ENCODE measurements around the gene ABCC4.

ABCC4 gene

DNA sequence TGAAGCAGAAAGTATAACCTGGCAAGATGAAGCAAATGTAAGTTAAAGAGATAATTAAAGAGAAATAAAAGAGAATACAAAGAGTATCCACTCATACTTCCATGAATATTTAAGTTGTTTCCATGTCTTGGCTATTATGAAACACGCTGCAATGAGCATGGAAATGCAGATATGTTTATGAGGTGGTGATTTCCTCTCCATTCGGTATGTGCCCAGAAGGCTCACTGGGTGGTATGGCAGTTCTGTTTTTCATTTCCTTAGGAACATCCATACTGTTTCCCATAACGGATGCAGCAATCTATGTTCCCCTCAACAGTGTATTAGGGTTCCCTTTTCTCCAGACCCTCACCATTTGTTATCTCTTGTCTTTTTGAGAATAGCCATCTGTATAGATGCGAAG is 316.3 kb downstream of the ABCC4 start:
- DNase-seq = no peak

DNA sequence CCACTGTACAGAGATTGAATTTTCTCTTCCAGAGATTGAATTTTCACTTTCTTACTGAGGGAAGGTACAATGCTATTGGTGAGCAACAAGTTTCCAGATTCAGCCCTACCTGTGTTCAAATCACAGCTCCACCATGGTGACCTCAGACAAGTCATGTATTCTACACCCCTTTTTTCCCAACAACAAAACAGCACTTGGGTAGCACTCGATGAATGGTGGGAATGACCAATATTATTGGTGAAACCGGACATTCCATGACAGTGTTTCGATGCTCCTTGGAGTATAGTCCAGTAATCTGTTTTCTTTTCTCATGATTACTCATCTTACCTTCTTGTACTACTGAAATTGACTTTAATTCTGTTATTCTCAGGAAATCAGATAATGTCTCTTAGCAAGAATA is 322.7 kb downstream of the ABCC4 start:
- DNase-seq = no peak

DNA sequence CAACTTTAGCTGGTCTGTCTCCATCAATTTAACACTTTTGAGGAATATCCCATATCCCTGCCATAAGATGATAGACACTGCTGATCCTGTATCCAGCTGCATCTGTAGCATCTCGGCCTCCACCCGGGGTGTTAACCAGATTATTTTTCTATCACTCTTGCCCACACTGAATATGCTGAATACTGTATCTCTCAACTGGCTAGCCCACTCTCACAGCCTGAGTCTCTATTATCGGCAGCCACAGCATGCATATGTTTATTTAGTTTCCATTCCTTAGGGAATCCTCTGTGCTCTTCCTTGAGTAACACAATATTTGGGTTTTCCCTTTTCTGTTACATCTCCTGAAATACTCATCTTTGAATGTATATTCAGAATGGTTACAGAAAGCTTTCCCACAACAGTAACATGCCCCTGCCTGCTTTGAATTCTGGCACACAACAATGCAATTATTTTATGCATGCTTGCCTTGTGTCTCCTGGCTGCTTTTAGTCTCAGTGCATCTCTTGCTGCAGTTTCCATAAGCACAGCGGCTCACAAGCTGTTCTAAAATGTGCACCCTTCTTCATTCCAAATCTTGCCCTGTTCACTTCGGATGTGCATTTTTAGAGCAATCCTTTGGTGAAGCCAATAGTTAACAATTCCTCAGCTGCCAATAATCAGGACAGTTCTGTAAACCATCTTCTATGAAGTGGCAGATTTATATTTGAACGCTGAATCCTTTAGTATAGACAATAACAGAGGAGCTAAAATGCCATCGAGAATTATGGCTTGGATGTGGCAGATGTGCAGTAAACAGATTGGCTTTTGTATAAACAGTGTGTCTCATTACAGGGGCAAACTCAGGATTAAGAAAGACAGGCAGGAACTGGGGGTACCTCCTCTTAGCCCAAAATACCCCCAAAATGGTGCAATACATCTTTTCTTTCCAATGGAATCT is 327.0 kb downstream of the ABCC4 start:
- no peak for DNase-seq

DNA sequence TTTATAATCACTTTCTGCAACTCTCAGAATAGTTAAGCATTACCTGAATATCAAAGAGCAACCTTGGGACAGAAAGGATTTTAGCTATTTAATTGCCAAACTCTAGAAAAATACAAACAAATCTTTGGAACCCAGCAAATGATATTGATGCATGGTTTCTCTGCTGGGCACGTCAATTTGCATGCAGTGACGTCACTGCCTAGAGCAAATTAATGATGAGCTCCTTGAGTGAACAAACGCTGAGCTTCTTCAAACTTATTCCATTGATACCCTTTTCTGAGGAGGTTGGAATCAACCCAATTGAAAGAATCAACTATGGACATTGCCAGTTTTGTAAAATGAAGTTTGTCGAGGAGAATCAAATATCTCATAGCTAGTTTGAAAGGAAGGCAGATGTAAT is 329.0 kb downstream of the ABCC4 start:
- no peak for DNase-seq
